HepG2 (cell line): ENCODE data around the gene FAM81A. TPM values are rescaled to one million over a fixed set of nuclear protein-coding genes. Genes with fewer than 3 reads are reported as not detected.

ENCODE experiments used
- AFF4 ChIP-seq: sonication (generic); formaldehyde crosslinking; IDR thresholded peaks from 2 replicates; pipeline ENCODE4 v1.4.0; 2020; ENCODE audit warnings: missing genetic modification reagents
- GFI1 ChIP-seq: sonication (generic); formaldehyde crosslinking; IDR thresholded peaks from 2 replicates; pipeline ENCODE4 v1.5.0; 2020; ENCODE audit warnings: missing genetic modification reagents, mild to moderate bottlenecking, borderline replicate concordance
- HNRNPL ChIP-seq: fragments of 200-400 bp; formaldehyde crosslinking; IDR thresholded peaks from 2 replicates; pipeline ENCODE4 v1.6.1; 2017; ENCODE audit warnings: mild to moderate bottlenecking, low read depth, low read length
- HOMEZ ChIP-seq: IDR thresholded peaks from 2 replicates; pipeline ENCODE4 v1.6.1; 2016; ENCODE audit warnings: low read depth
- MAF1 ChIP-seq: sonication (generic); formaldehyde crosslinking; IDR thresholded peaks from 2 replicates; pipeline ENCODE4 v1.5.0; 2020; ENCODE audit warnings: missing genetic modification reagents, borderline replicate concordance
- MTA1 ChIP-seq: sonication (generic); formaldehyde crosslinking; IDR thresholded peaks from 2 replicates; pipeline ENCODE4 v1.4.0; 2020; ENCODE audit warnings: missing genetic modification reagents, mild to moderate bottlenecking, borderline replicate concordance
- SNRNP70 ChIP-seq: fragments of 200-400 bp; formaldehyde crosslinking; IDR thresholded peaks from 2 replicates; pipeline ENCODE4 v1.6.1; 2017; ENCODE audit warnings: mild to moderate bottlenecking, low read depth, low read length, moderate library complexity
- TOE1 ChIP-seq: sonication (generic); formaldehyde crosslinking; IDR thresholded peaks from 2 replicates; pipeline ENCODE4 v1.4.0; 2020; ENCODE audit warnings: mild to moderate bottlenecking, missing genetic modification reagents
- U2AF1 ChIP-seq: fragments of 200-400 bp; formaldehyde crosslinking; optimal IDR thresholded peaks from 2 replicates; pipeline ENCODE3; 2017; ENCODE audit warnings: mild to moderate bottlenecking, low read depth, low read length
- ZNF143 ChIP-seq: sonication (generic); formaldehyde crosslinking; IDR thresholded peaks from 2 replicates; pipeline ENCODE4 v1.4.0; 2020; ENCODE audit warnings: missing genetic modification reagents
- ZNF503 ChIP-seq: sonication (generic); formaldehyde crosslinking; IDR thresholded peaks from 2 replicates; pipeline ENCODE4 v1.4.0; 2020; ENCODE audit warnings: missing genetic modification reagents
- ZNF598 ChIP-seq: sonication (generic); formaldehyde crosslinking; IDR thresholded peaks from 2 replicates; pipeline ENCODE4 v1.5.1; 2020; ENCODE audit warnings: mild to moderate bottlenecking, missing genetic modification reagents, borderline replicate concordance
- ZNF740 ChIP-seq: sonication (generic); formaldehyde crosslinking; IDR thresholded peaks from 2 replicates; pipeline ENCODE4 v1.4.0; 2020; ENCODE audit warnings: missing genetic modification reagents
- ZNF770 ChIP-seq: sonication (generic); formaldehyde crosslinking; IDR thresholded peaks from 2 replicates; pipeline ENCODE4 v1.5.0; 2020; ENCODE audit warnings: mild to moderate bottlenecking, missing genetic modification reagents
- ZXDC ChIP-seq: sonication (generic); formaldehyde crosslinking; IDR thresholded peaks from 2 replicates; pipeline ENCODE4 v1.5.0; 2020; ENCODE audit warnings: mild to moderate bottlenecking, missing genetic modification reagents
- polyA plus RNA-seq, 8 experiments: library from polyadenylated mRNA; depleted of rRNA in 3 of 8; stranded (reverse) in 7 of 8; unstranded in 1 of 8; fragments of >200 nt; fragmentation: Illumina TruSeq in 4 of 8; extraction: Trizol in 4 of 8; gene quantifications; 2 replicates each; pipeline versions ENCODE4 v1.2.1 to v1.2.3, GENCODE V29; 2011 to 2016; ENCODE audit warnings: low read depth in 4 of 8, missing spikeins in 1 of 8, mixed read lengths in 1 of 8; ENCODE audit not compliant: insufficient read depth in 1 of 8
- total RNA-seq, 5 experiments: library from RNA; depleted of rRNA; stranded (reverse); fragments of >200 nt; fragmentation: Illumina TruSeq; extraction: Trizol; gene quantifications; 2 replicates each; pipeline ENCODE4 v1.2.3, GENCODE V29; 2016; ENCODE audit warnings: low read depth in 1 of 5

FAM81A gene
- total and polyA plus RNA-seq, 2 of the 13 experiments (the other 11 are each of a cell fraction or from before 2014, with no cell fraction given): 0.09 TPM; not detected in 1

GRCh38 chr15:59553879-59554735, 116.1 kb downstream of the FAM81A start (continued):
- TF ChIP-seq ZNF503 (peak; percentile 98), TOE1 (CRISPR knock-in tag) (0 out of 2 replicates have a peak, but pooled peaks have one; percentile 57), SNRNP70 (no peak), ZXDC (CRISPR knock-in tag) (no peak), MTA1 (CRISPR knock-in tag) (peak; percentile 63; the same call in 1 of the 2 replicates), ZNF770 (CRISPR knock-in tag) (peak; percentile 86), ZNF598 (CRISPR knock-in tag) (no peak), MAF1 (CRISPR knock-in tag) (no peak), U2AF1 (no peak), ZNF740 (CRISPR knock-in tag) (no peak), GFI1 (peak; percentile 91), AFF4 (CRISPR knock-in tag) (no peak), HNRNPL (no peak), HOMEZ (CRISPR knock-in tag) (peak; percentile 78), ZNF143 (CRISPR knock-in tag) (no peak)
